ENCODE data around the gene LENG8.

DNA sequence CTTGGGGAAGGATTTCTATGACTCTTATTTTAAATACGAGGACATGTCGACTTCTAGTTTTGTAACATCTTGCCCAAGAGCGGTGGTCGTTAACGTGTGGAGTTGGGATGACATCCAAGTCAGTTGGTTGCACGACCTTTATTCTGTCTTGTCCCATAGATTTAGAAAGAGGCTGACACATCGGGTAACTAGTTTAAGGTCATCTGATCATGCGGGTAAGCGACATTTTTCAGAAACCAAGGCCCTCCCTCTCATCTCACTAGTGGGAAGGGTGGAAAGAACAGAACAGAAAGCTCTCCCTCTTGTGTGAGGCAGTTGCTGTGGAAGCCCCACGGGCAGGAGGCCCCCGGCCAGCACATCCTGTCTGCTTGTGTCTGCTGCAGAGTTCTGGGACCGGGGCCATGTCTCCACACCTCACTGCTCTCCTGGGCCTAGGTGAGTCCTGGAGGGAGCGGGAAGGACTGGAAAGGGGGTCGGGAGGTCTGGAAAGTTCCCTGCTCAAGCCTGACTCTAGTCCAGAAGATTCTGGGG lies 53.6 kb downstream of the LENG8 start, which contains the start of gene LAIR2:
- TF ChIP-seq EZH2 (IDR thresholded peaks at IDR 0.05; ENCODE audit: insufficient read depth, low read length) = no peak
- TF ChIP-seq, protein P1, sequence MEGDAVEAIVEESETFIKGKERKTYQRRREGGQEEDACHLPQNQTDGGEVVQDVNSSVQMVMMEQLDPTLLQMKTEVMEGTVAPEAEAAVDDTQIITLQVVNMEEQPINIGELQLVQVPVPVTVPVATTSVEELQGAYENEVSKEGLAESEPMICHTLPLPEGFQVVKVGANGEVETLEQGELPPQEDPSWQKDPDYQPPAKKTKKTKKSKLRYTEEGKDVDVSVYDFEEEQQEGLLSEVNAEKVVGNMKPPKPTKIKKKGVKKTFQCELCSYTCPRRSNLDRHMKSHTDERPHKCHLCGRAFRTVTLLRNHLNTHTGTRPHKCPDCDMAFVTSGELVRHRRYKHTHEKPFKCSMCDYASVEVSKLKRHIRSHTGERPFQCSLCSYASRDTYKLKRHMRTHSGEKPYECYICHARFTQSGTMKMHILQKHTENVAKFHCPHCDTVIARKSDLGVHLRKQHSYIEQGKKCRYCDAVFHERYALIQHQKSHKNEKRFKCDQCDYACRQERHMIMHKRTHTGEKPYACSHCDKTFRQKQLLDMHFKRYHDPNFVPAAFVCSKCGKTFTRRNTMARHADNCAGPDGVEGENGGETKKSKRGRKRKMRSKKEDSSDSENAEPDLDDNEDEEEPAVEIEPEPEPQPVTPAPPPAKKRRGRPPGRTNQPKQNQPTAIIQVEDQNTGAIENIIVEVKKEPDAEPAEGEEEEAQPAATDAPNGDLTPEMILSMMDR (IDR thresholded peaks at IDR 0.05; ENCODE audit: insufficient read depth, low read depth, low read length) = no peak

Data from astrocyte (in vitro differentiated cells and primary cell).